Adrenal gland (tissue), 12 donors: ENCODE results near the gene SPATA3. TPM values are rescaled to one million over a fixed set of nuclear protein-coding genes. Genes with fewer than 3 reads are reported as not detected.

Source experiments
- DNase-seq, 7 donors: peaks; one replicate each; pipeline ENCODE4 v3.0.0-alpha.2; 2019 to 2020
- H3K27ac ChIP-seq, 5 donors: fragments of 200-600 bp; sonication (generic) in 4 of 5; 1 replicate in 3 of 5; 2 replicates in 2 of 5; pipeline versions ENCODE4 v1.5.1 to v1.8.0; 2016 to 2020; ENCODE audit warnings: mild to moderate bottlenecking in 1 of 5
- H3K27me3 ChIP-seq: fragments of 200-600 bp; 2 replicates; pipeline ENCODE4 v1.8.0; 2021
- H3K36me3 ChIP-seq, 2 donors: fragments of 200-600 bp; replicated peaks in 1 of 2; 1 replicate in 1 of 2; 2 replicates in 1 of 2; pipeline versions ENCODE4 v1.5.1 to v1.8.0; 2018 to 2022
- H3K4me1 ChIP-seq, 2 donors: fragments of 200-600 bp; replicated peaks in 1 of 2; 1 replicate in 1 of 2; 2 replicates in 1 of 2; pipeline versions ENCODE4 v1.5.1 to v1.8.0; 2018 to 2021
- H3K4me3 ChIP-seq, 4 donors: fragments of 200-600 bp; sonication (generic) in 3 of 4; one replicate each; pipeline ENCODE4 v1.5.1; 2016 to 2018
- H3K9me3 ChIP-seq, 3 donors: fragments of 200-600 bp; sonication (generic) in 1 of 3; replicated peaks in 1 of 3; 1 replicate in 2 of 3; 2 replicates in 1 of 3; pipeline versions ENCODE4 v1.5.1 to v1.8.0; 2016 to 2021
- CTCF ChIP-seq, 6 experiments: fragments of 450-650 bp in 4 of 6; fragments of 200-600 bp in 2 of 6; sonication (generic) in 1 of 6; IDR thresholded peaks; 1 replicate in 5 of 6; 2 replicates in 1 of 6; pipeline versions ENCODE4 v1.5.1 to v1.8.0; 2016 to 2021; ENCODE audit warnings: antibody characterized with exemption in 6 of 6, mild to moderate bottlenecking in 2 of 6, moderate library complexity in 1 of 6
- POLR2A ChIP-seq, 2 donors: fragments of 450-650 bp; IDR thresholded peaks; one replicate each; pipeline ENCODE4 v1.6.1; 2017; ENCODE audit warnings: antibody characterized with exemption in 2 of 2, mild to moderate bottlenecking in 2 of 2, moderate library complexity in 1 of 2
- WGBS, 4 donors: extraction: QIAGEN DNeasy Blood & Tissue Kit in 2 of 4; methylation state at CpG; one replicate each; pipeline versions ENCODE4 v1.1.5 to v1.1.7; 2013 to 2017; 5-methylcytosine and 5-hydroxymethylcytosine counted together
- intact Hi-C, 2 donors: fragments of 100-400 bp; cut with DNase I; formaldehyde crosslinking; loops; one replicate each; pipeline versions ENCODE4 v1.14.1 to v1.15.0; 2022 to 2023
- polyA plus RNA-seq, 3 donors: library from polyadenylated mRNA; stranded (reverse); fragments of 200-250 nt in 2 of 3; fragments of 350-450 nt in 1 of 3; fragmentation: Illumina TruSeq in 1 of 3; extraction: RNeasy Lipid Tissue Mini Kit (QIAGEN cat#74804) in 1 of 3; gene quantifications; one replicate each; pipeline ENCODE4 v1.2.3, GENCODE V29; 2013 to 2014
- total RNA-seq, 9 donors: library from RNA; depleted of rRNA in 4 of 9; stranded (reverse); fragments of >200 nt in 4 of 9; fragments of 120-200 nt in 1 of 9; fragmentation: NEBNext Ultra II Directional in 1 of 9; extraction: Animal tissue kit (Norgen Biotek cat#: 25700) in 1 of 9; gene quantifications; one replicate each; pipeline versions ENCODE4 v1.1.0 to v1.2.4, GENCODE V29; 2013 to 2023
- donor health status: healthy with polysubstance abuse.
- donor health status: Bipolar disorder and iron deficiency.
- donor health status: DM: yes; HTN: yes; CAD: no.
- donor health status: DM: no; HTN: no; CAD: no.
- donor health status: DM: no; HTN: no; CAD: no.
- donor health status: DM: yes; HTN: yes; CAD: no.

The SPATA3 gene
- total and polyA plus RNA-seq, 12 donors, result not detected

DNA sequence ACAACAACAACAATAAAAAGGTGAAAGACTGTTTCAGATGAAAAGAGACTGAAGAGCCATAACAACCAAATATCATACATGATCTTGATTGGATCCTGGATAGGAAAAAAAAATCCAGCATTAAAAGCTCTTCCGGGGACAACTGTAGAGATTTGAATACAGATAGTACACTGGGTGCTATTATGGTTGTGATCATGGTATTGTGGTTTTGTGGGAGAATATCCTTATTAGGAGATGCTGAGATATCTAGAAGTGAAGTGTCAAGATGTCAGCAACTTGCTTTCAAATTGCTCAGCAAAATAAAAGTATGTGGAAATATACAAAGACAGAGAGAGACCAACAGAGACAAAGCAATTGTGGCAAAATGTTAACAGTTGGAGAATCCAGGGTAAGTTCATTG is 15.5 kb upstream of the SPATA3 start:
- Histone ChIP-seq H3K4me3 (no peak overlapping the region), H3K9me3 (no peaks in the 10 kb centered on the region), H3K27ac (no peak overlapping the region), H3K27me3 (peaks cover 13% of the 10 kb centered on the region), H3K36me3 (no peaks in the 10 kb centered on the region), H3K4me1 (no peaks in the 10 kb centered on the region)
- TF ChIP-seq POLR2A (IDR thresholded peaks at IDR 0.05), result no peak
- intact Hi-C loops, result loop anchor here in 1 of 2 donors (10.0 kb wide), 1 partner anchor 76 kb away; no protein-coding TSS in a partner anchor
- WGBS, 4 donors, result 77 to 91% (median 82%) methylated on average over 1 of the region's 1 CpG
- DNase-seq, result no peak

GRCh38 chr2:230981704-230982103 is 14.2 kb upstream of the SPATA3 start:
- Histone ChIP-seq H3K27ac (no peak overlapping the region), H3K4me1 (no peaks in the 10 kb centered on the region), H3K27me3 (peaks cover 11% of the 10 kb centered on the region), H3K9me3 (no peaks in the 10 kb centered on the region), H3K4me3 (no peak overlapping the region), H3K36me3 (no peaks in the 10 kb centered on the region)
- intact Hi-C loops, result loop anchor here in 1 of 2 donors (10.0 kb wide), 1 partner anchor 77 kb away; no protein-coding TSS in a partner anchor
- peak in 1 of 7 donors; percentile 24 for DNase-seq
- TF ChIP-seq CTCF (IDR thresholded peaks at IDR 0.05), result no peak
- TF ChIP-seq POLR2A (IDR thresholded peaks at IDR 0.05), result no peak
- 84 to 94% (median 91%) methylated on average over 7 to 8 of the region's 8 CpGs for WGBS, 4 donors

DNA sequence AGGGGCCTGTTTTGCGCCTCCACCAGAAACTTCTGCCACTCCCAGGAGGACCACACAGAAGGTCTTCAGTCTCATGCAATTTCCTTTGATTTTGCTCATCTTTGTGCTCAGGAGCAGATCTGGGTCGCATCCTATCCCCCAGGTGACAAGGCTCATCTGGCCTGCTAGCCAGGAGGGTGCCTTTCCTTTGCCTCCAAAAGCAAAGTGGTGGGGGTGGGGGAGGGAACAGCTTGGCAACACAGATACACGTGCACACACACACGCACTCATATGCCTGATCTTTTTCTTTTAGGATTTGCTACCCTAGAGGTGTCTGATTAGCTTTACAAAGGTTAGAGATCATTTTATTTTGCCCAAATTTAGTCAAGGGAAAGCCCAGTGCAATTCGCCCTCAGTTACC is 13.8 kb upstream of the SPATA3 start:
- TF ChIP-seq CTCF (IDR thresholded peaks at IDR 0.05), result no peak
- TF ChIP-seq POLR2A (IDR thresholded peaks at IDR 0.05), result no peak
- H3K4me1 ChIP-seq, result no peaks in the 10 kb centered on the region
- DNase-seq, result no peak
- H3K36me3 ChIP-seq, result no peaks in the 10 kb centered on the region
- no peaks in the 10 kb centered on the region for H3K9me3 ChIP-seq
- intact Hi-C loops, result loop anchor here in 1 of 2 donors (10.0 kb wide), 1 partner anchor 77 kb away; no protein-coding TSS in a partner anchor
- peaks cover 11% of the 10 kb centered on the region for H3K27me3 ChIP-seq
- H3K27ac ChIP-seq, result no peak overlapping the region
- 84 to 90% (median 89%) methylated on average over 5 of the region's 5 CpGs for WGBS, 4 donors
- H3K4me3 ChIP-seq, result no peak overlapping the region

DNA sequence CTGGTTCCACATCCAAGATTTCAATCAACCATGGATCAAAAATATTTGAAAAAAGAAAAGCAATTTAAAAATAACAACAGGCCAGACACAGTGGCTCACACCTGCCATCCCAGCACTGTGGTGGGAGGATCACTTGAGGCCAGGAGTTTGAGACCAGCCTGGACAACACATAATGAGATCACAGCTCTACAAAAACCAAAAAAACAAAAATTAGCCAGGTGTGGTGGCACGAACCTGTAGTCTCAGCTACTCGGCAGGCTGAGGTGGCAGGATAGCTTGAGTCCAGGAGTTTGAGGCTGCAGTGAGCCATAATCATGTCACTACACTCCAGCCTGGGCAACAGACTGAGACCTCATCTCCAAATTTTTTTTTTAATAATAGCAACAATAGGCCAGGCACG is 13.4 kb upstream of the SPATA3 start:
- TF ChIP-seq CTCF (IDR thresholded peaks at IDR 0.05) (no peak), POLR2A (IDR thresholded peaks at IDR 0.05) (no peak)
- 72 to 87% (median 81%) methylated on average over 3 of the region's 3 CpGs for WGBS, 4 donors
- Histone ChIP-seq H3K27ac (no peak overlapping the region), H3K27me3 (peaks cover 10% of the 10 kb centered on the region), H3K36me3 (no peaks in the 10 kb centered on the region), H3K4me3 (no peak overlapping the region), H3K9me3 (no peaks in the 10 kb centered on the region), H3K4me1 (no peaks in the 10 kb centered on the region)
- intact Hi-C loops, result loop anchor here in 1 of 2 donors (10.0 kb wide), 1 partner anchor 78 kb away; no protein-coding TSS in a partner anchor
- DNase-seq, result peak in 1 of 7 donors; percentile 14

- Histone ChIP-seq H3K4me3 (no peak overlapping the region), H3K27ac (no peak overlapping the region), H3K27me3 (peaks cover 6% of the 10 kb centered on the region), H3K9me3 (no peaks in the 10 kb centered on the region), H3K4me1 (no peaks in the 10 kb centered on the region), H3K36me3 (no peaks in the 10 kb centered on the region)
- intact Hi-C loops, result loop anchor here in 1 of 2 donors (10.0 kb wide), 1 partner anchor 79 kb away; no protein-coding TSS in a partner anchor
- TF ChIP-seq CTCF (IDR thresholded peaks at IDR 0.05) (no peak), POLR2A (IDR thresholded peaks at IDR 0.05) (no peak)
- peak in 1 of 7 donors; percentile 9 for DNase-seq
- WGBS, 4 donors, result 88 to 90% (median 89%) methylated on average over 6 of the region's 6 CpGs
These were observed 12.4 kb upstream of the SPATA3 start for GRCh38 chr2:230983566-230983965.
